ENCODE measurements around the gene MTA3.

GRCh38 chr2:42756966-42757513 lies 188.6 kb downstream of the MTA3 start:
- TF ChIP-seq POLR2A (IDR thresholded peaks at IDR 0.05; ENCODE audit: low read length): no peak
- no peak for TF ChIP-seq GATA1 (IDR thresholded peaks at IDR 0.05; ENCODE audit: low read depth, low read length)

Data from erythroblast (primary cell).